Loucy (cell line): ENCODE data around the gene FSIP1.

ENCODE experiments used
- CTCF ChIP-seq: fragments of 200-600 bp; sonication (generic); conservative IDR thresholded peaks from 2 replicates; pipeline ENCODE4 v1.5.1; 2014; ENCODE audit warnings: mild to moderate bottlenecking, antibody characterized with exemption, low read length
- EZH2phosphoT487 ChIP-seq: fragments of 200-600 bp; IDR thresholded peaks from 2 replicates; pipeline ENCODE4 v1.6.1; 2018; ENCODE audit warnings: antibody characterized with exemption, mild to moderate bottlenecking, moderate library complexity, borderline replicate concordance

DNA sequence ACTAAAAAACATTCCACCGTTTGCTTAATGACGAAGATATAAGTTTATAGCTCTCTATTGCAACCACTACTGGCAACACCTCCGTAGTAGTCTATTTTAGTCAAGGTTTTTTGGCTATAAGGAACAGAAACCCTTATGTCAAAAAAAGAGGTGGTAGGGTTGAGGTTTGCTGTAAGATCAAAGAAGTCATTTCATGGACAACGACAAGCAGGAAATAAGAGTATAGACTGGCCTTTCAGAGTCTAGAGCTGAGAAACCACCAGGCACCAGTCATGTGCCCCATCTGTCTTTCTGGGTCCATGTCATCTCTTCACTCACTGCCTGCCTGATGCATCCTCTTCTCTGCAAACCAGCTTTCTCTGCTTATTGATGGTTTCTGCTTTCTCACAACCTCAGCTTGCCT, 159.1 kb downstream of the FSIP1 start:
- TF ChIP-seq CTCF (no peak), EZH2phosphoT487 (no peak)
